ENCODE data around the gene SYNE2. TPM values are rescaled to one million over a fixed set of nuclear protein-coding genes. Genes with fewer than 3 reads are reported as not detected.

SYNE2 gene
- polyA plus RNA-seq, 2 donors = 48.5 to 76.2 TPM

- Histone ChIP-seq H3K4me1 (ENCODE audit: control insufficient read depth in 2 of 2, insufficient read depth in 2 of 2, low read length in 1 of 2) (no peaks in the 10 kb centered on the region), H3K9me3 (ENCODE audit: control insufficient read depth in 2 of 2, insufficient read depth in 1 of 2, low read depth in 1 of 2, low read length in 1 of 2) (no peaks in the 10 kb centered on the region), H3K4me3 (ENCODE audit: low read depth in 1 of 2, low read length in 2 of 2) (no peak overlapping the region), H3K27me3 (ENCODE audit: control insufficient read depth in 1 of 2, insufficient read depth in 2 of 2, low read length in 2 of 2) (no peaks in the 10 kb centered on the region), H3K36me3 (ENCODE audit: control insufficient read depth in 2 of 2, insufficient read depth in 2 of 2, low read length in 1 of 2) (no peaks in the 10 kb centered on the region), H3K27ac (ENCODE audit: low read depth in 2 of 2, low read length in 1 of 2) (no peak overlapping the region)
- WGBS, 2 donors = 36 to 43% methylated on average over 4 of the region's 4 CpGs
These were observed 391.5 kb downstream of the SYNE2 start for GRCh38 chr14:64244279-64244678.

- Histone ChIP-seq H3K36me3 (ENCODE audit: control insufficient read depth in 2 of 2, insufficient read depth in 2 of 2, low read length in 1 of 2) (no peaks in the 10 kb centered on the region), H3K9me3 (ENCODE audit: control insufficient read depth in 2 of 2, insufficient read depth in 1 of 2, low read depth in 1 of 2, low read length in 1 of 2) (no peaks in the 10 kb centered on the region), H3K27me3 (ENCODE audit: control insufficient read depth in 1 of 2, insufficient read depth in 2 of 2, low read length in 2 of 2) (no peaks in the 10 kb centered on the region), H3K4me1 (ENCODE audit: control insufficient read depth in 2 of 2, insufficient read depth in 2 of 2, low read length in 1 of 2) (no peaks in the 10 kb centered on the region), H3K4me3 (ENCODE audit: low read depth in 1 of 2, low read length in 2 of 2) (no peak overlapping the region), H3K27ac (ENCODE audit: low read depth in 2 of 2, low read length in 1 of 2) (no peak overlapping the region)
- whole genome bisulfite sequencing, 2 donors = 89 to 90% methylated on average over 4 of the region's 4 CpGs
These were observed 392.7 kb downstream of the SYNE2 start for GRCh38 chr14:64245491-64245890.

GRCh38 chr14:64246688-64247087 lies 393.9 kb downstream of the SYNE2 start:
- Histone ChIP-seq H3K36me3 (ENCODE audit: control insufficient read depth in 2 of 2, insufficient read depth in 2 of 2, low read length in 1 of 2) (no peaks in the 10 kb centered on the region), H3K9me3 (ENCODE audit: control insufficient read depth in 2 of 2, insufficient read depth in 1 of 2, low read depth in 1 of 2, low read length in 1 of 2) (no peaks in the 10 kb centered on the region), H3K4me3 (ENCODE audit: low read depth in 1 of 2, low read length in 2 of 2) (no peak overlapping the region), H3K27me3 (ENCODE audit: control insufficient read depth in 1 of 2, insufficient read depth in 2 of 2, low read length in 2 of 2) (no peaks in the 10 kb centered on the region), H3K4me1 (ENCODE audit: control insufficient read depth in 2 of 2, insufficient read depth in 2 of 2, low read length in 1 of 2) (no peaks in the 10 kb centered on the region), H3K27ac (ENCODE audit: low read depth in 2 of 2, low read length in 1 of 2) (peak overlapping the region; percentile 58 to 68)

- Histone ChIP-seq H3K4me1 (ENCODE audit: control insufficient read depth in 2 of 2, insufficient read depth in 2 of 2, low read length in 1 of 2) (no peaks in the 10 kb centered on the region), H3K36me3 (ENCODE audit: control insufficient read depth in 2 of 2, insufficient read depth in 2 of 2, low read length in 1 of 2) (no peaks in the 10 kb centered on the region), H3K27me3 (ENCODE audit: control insufficient read depth in 1 of 2, insufficient read depth in 2 of 2, low read length in 2 of 2) (no peaks in the 10 kb centered on the region), H3K4me3 (ENCODE audit: low read depth in 1 of 2, low read length in 2 of 2) (no peak overlapping the region), H3K9me3 (ENCODE audit: control insufficient read depth in 2 of 2, insufficient read depth in 1 of 2, low read depth in 1 of 2, low read length in 1 of 2) (no peaks in the 10 kb centered on the region), H3K27ac (ENCODE audit: low read depth in 2 of 2, low read length in 1 of 2) (peak overlapping the region in 1 of 2 donors; percentile 19)
- 83 to 87% methylated on average over 3 of the region's 3 CpGs for WGBS, 2 donors
These were observed 394.4 kb downstream of the SYNE2 start for GRCh38 chr14:64247195-64247594.

GRCh38 chr14:64248689-64249088 lies 395.9 kb downstream of the SYNE2 start:
- H3K27me3 ChIP-seq (ENCODE audit: control insufficient read depth in 1 of 2, insufficient read depth in 2 of 2, low read length in 2 of 2) = no peaks in the 10 kb centered on the region
- 67 to 71% methylated on average over 4 of the region's 4 CpGs for WGBS, 2 donors
- no peaks in the 10 kb centered on the region for H3K4me1 ChIP-seq (ENCODE audit: control insufficient read depth in 2 of 2, insufficient read depth in 2 of 2, low read length in 1 of 2)

GRCh38 chr14:64249363-64249762 lies 396.6 kb downstream of the SYNE2 start:
- H3K4me3 ChIP-seq (ENCODE audit: low read depth in 1 of 2, low read length in 2 of 2) = no peak overlapping the region
- 63 to 64% methylated on average over 7 of the region's 7 CpGs for WGBS, 2 donors
- no peak overlapping the region for H3K27ac ChIP-seq (ENCODE audit: low read depth in 2 of 2, low read length in 1 of 2)
- H3K9me3 ChIP-seq (ENCODE audit: control insufficient read depth in 2 of 2, insufficient read depth in 1 of 2, low read depth in 1 of 2, low read length in 1 of 2) = no peaks in the 10 kb centered on the region
- H3K36me3 ChIP-seq (ENCODE audit: control insufficient read depth in 2 of 2, insufficient read depth in 2 of 2, low read length in 1 of 2) = no peaks in the 10 kb centered on the region
- H3K4me1 ChIP-seq (ENCODE audit: control insufficient read depth in 2 of 2, insufficient read depth in 2 of 2, low read length in 1 of 2) = no peaks in the 10 kb centered on the region
- no peaks in the 10 kb centered on the region for H3K27me3 ChIP-seq (ENCODE audit: control insufficient read depth in 1 of 2, insufficient read depth in 2 of 2, low read length in 2 of 2)

More at GRCh38 chr14:64248689-64249088, 395.9 kb downstream of the SYNE2 start:
- Histone ChIP-seq H3K27ac (ENCODE audit: low read depth in 2 of 2, low read length in 1 of 2) (no peak overlapping the region), H3K9me3 (ENCODE audit: control insufficient read depth in 2 of 2, insufficient read depth in 1 of 2, low read depth in 1 of 2, low read length in 1 of 2) (no peaks in the 10 kb centered on the region), H3K4me3 (ENCODE audit: low read depth in 1 of 2, low read length in 2 of 2) (no peak overlapping the region), H3K36me3 (ENCODE audit: control insufficient read depth in 2 of 2, insufficient read depth in 2 of 2, low read length in 1 of 2) (no peaks in the 10 kb centered on the region)

DNA sequence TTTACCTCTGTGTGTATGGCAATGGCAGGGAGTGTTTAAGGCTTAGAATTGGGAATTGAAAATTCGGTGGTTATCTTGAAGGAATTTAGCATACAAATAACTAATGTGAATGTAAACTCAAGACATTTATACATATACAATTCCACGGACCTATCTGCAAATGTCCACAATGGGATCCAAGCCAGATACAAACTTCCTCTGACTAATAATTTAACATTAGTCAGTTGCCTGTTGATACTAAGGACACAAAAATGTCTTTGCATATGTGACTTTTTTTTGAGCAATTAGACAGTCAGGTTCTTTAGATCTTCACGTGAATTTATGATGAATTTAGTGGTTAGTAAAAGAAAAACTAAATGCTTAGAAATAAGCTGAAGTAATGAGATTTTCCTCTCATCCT lies 400.9 kb downstream of the SYNE2 start:
- WGBS, 2 donors = 47 to 64% methylated on average over 3 of the region's 3 CpGs
- Histone ChIP-seq H3K27me3 (ENCODE audit: control insufficient read depth in 1 of 2, insufficient read depth in 2 of 2, low read length in 2 of 2) (no peaks in the 10 kb centered on the region), H3K9me3 (ENCODE audit: control insufficient read depth in 2 of 2, insufficient read depth in 1 of 2, low read depth in 1 of 2, low read length in 1 of 2) (no peaks in the 10 kb centered on the region), H3K4me3 (ENCODE audit: low read depth in 1 of 2, low read length in 2 of 2) (no peak overlapping the region), H3K36me3 (ENCODE audit: control insufficient read depth in 2 of 2, insufficient read depth in 2 of 2, low read length in 1 of 2) (no peaks in the 10 kb centered on the region), H3K27ac (ENCODE audit: low read depth in 2 of 2, low read length in 1 of 2) (no peak overlapping the region), H3K4me1 (ENCODE audit: control insufficient read depth in 2 of 2, insufficient read depth in 2 of 2, low read length in 1 of 2) (no peaks in the 10 kb centered on the region)

- no peak overlapping the region for H3K4me3 ChIP-seq (ENCODE audit: low read depth in 1 of 2, low read length in 2 of 2)
- no peaks in the 10 kb centered on the region for H3K4me1 ChIP-seq (ENCODE audit: control insufficient read depth in 2 of 2, insufficient read depth in 2 of 2, low read length in 1 of 2)
- no peaks in the 10 kb centered on the region for H3K36me3 ChIP-seq (ENCODE audit: control insufficient read depth in 2 of 2, insufficient read depth in 2 of 2, low read length in 1 of 2)
- WGBS, 2 donors = 85 to 88% methylated on average over 1 of the region's 1 CpG
- H3K27me3 ChIP-seq (ENCODE audit: control insufficient read depth in 1 of 2, insufficient read depth in 2 of 2, low read length in 2 of 2) = no peaks in the 10 kb centered on the region
- no peaks in the 10 kb centered on the region for H3K9me3 ChIP-seq (ENCODE audit: control insufficient read depth in 2 of 2, insufficient read depth in 1 of 2, low read depth in 1 of 2, low read length in 1 of 2)
- no peak overlapping the region for H3K27ac ChIP-seq (ENCODE audit: low read depth in 2 of 2, low read length in 1 of 2)
These were observed 403.0 kb downstream of the SYNE2 start for GRCh38 chr14:64255756-64256155.

DNA sequence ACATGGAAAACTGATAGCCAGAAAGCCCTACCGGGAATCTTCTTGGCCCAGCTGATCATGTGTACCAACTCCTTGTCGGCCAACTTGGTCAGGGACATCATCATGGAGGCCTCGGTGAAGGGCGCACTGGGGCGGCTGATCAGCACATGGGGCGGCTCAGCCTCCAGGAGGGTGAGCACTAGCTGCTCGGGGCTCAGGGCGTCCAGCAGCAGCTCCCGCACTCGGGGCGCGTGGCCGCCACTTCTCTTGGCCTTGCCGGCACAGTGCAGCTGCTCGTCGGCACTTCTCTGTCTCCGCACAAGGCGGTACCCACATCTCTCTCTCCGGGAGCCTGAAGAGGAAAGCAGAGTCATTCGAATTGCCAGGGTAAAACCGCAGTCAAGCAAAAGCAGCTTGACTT lies 407.6 kb downstream of the SYNE2 start:
- Histone ChIP-seq H3K4me1 (ENCODE audit: control insufficient read depth in 2 of 2, insufficient read depth in 2 of 2, low read length in 1 of 2) (no peaks in the 10 kb centered on the region), H3K27me3 (ENCODE audit: control insufficient read depth in 1 of 2, insufficient read depth in 2 of 2, low read length in 2 of 2) (no peaks in the 10 kb centered on the region), H3K27ac (ENCODE audit: low read depth in 2 of 2, low read length in 1 of 2) (no peak overlapping the region), H3K36me3 (ENCODE audit: control insufficient read depth in 2 of 2, insufficient read depth in 2 of 2, low read length in 1 of 2) (no peaks in the 10 kb centered on the region), H3K9me3 (ENCODE audit: control insufficient read depth in 2 of 2, insufficient read depth in 1 of 2, low read depth in 1 of 2, low read length in 1 of 2) (no peaks in the 10 kb centered on the region), H3K4me3 (ENCODE audit: low read depth in 1 of 2, low read length in 2 of 2) (no peak overlapping the region)
- 93 to 97% methylated on average over 21 of the region's 21 CpGs for WGBS, 2 donors

GRCh38 chr14:64265222-64265621 lies 412.4 kb downstream of the SYNE2 start:
- H3K27ac ChIP-seq (ENCODE audit: low read depth in 2 of 2, low read length in 1 of 2) = no peak overlapping the region
- H3K9me3 ChIP-seq (ENCODE audit: control insufficient read depth in 2 of 2, insufficient read depth in 1 of 2, low read depth in 1 of 2, low read length in 1 of 2) = no peaks in the 10 kb centered on the region
- no peaks in the 10 kb centered on the region for H3K4me1 ChIP-seq (ENCODE audit: control insufficient read depth in 2 of 2, insufficient read depth in 2 of 2, low read length in 1 of 2)
- H3K4me3 ChIP-seq (ENCODE audit: low read depth in 1 of 2, low read length in 2 of 2) = no peak overlapping the region
- no peaks in the 10 kb centered on the region for H3K36me3 ChIP-seq (ENCODE audit: control insufficient read depth in 2 of 2, insufficient read depth in 2 of 2, low read length in 1 of 2)
- H3K27me3 ChIP-seq (ENCODE audit: control insufficient read depth in 1 of 2, insufficient read depth in 2 of 2, low read length in 2 of 2) = no peaks in the 10 kb centered on the region
- 92 to 94% methylated on average over 1 of the region's 1 CpG for WGBS, 2 donors
